Ectodermal cell (in vitro differentiated cells): ENCODE measurements around the gene ADARB2.

Source experiments
- H3K27ac ChIP-seq: 2 replicates; pipeline ENCODE4 v1.7.0; 2013; ENCODE audit warnings: mild to moderate bottlenecking, low read depth, low read length; ENCODE audit not compliant: insufficient read depth, poor library complexity, severe bottlenecking
- H3K27me3 ChIP-seq: 2 replicates; pipeline ENCODE4 v1.7.0; 2013; ENCODE audit warnings: mild to moderate bottlenecking, low read length; ENCODE audit not compliant: insufficient read depth, control insufficient read depth, poor library complexity, severe bottlenecking
- H3K36me3 ChIP-seq: one replicate; pipeline ENCODE4 v1.7.0; 2013; ENCODE audit warnings: low read length; ENCODE audit not compliant: control insufficient read depth, insufficient read depth
- H3K4me1 ChIP-seq: one replicate; pipeline ENCODE4 v1.7.0; 2013; ENCODE audit warnings: low read length; ENCODE audit not compliant: control insufficient read depth, insufficient read depth
- H3K4me3 ChIP-seq: 2 replicates; pipeline ENCODE4 v1.7.0; 2013; ENCODE audit warnings: low read depth, low read length, control low read depth; ENCODE audit not compliant: insufficient read depth
- H3K9me3 ChIP-seq: 2 replicates; pipeline ENCODE4 v1.7.0; 2013; ENCODE audit warnings: mild to moderate bottlenecking, low read length, moderate library complexity; ENCODE audit not compliant: control insufficient read depth
- WGBS, 2 experiments: methylation state at CpG; one replicate each; pipeline ENCODE4 v1.1.7; 2013; ENCODE audit warnings: missing lambda C conversion rate in 2 of 2; 5-methylcytosine and 5-hydroxymethylcytosine counted together

ADARB2 gene

GRCh38 chr10:1404323-1405260 is 332.7 kb downstream of the ADARB2 start:
- H3K9me3 ChIP-seq = no peaks in the 10 kb centered on the region
- no peak overlapping the region for H3K27ac ChIP-seq
- H3K4me1 ChIP-seq = peaks cover 12% of the 10 kb centered on the region
- H3K27me3 ChIP-seq = no peaks in the 10 kb centered on the region
- no peaks in the 10 kb centered on the region for H3K36me3 ChIP-seq
- no peak overlapping the region for H3K4me3 ChIP-seq
- 90 to 91% methylated on average over 29 of the region's 29 CpGs for whole genome bisulfite sequencing, 2 experiments

- Histone ChIP-seq H3K27me3 (no peaks in the 10 kb centered on the region), H3K4me3 (no peak overlapping the region), H3K36me3 (no peaks in the 10 kb centered on the region), H3K9me3 (no peaks in the 10 kb centered on the region), H3K4me1 (peaks cover 17% of the 10 kb centered on the region), H3K27ac (no peak overlapping the region)
- 69 to 72% methylated on average over 18 of the region's 18 CpGs for WGBS, 2 experiments
These were observed 333.6 kb downstream of the ADARB2 start for GRCh38 chr10:1403508-1404322.

GRCh38 chr10:1402816-1403507 is 334.4 kb downstream of the ADARB2 start:
- H3K36me3 ChIP-seq = no peaks in the 10 kb centered on the region
- H3K27ac ChIP-seq = no peak overlapping the region
- no peaks in the 10 kb centered on the region for H3K27me3 ChIP-seq
- H3K4me1 ChIP-seq = peaks cover 17% of the 10 kb centered on the region
- WGBS, 2 experiments = 96% methylated on average over 27 of the region's 27 CpGs
- H3K9me3 ChIP-seq = no peaks in the 10 kb centered on the region
- H3K4me3 ChIP-seq = no peak overlapping the region

- H3K27ac ChIP-seq = no peak overlapping the region
- H3K4me1 ChIP-seq = peaks cover 17% of the 10 kb centered on the region
- H3K9me3 ChIP-seq = no peaks in the 10 kb centered on the region
- H3K36me3 ChIP-seq = no peaks in the 10 kb centered on the region
- WGBS, 2 experiments = 96 to 97% methylated on average over 25 of the region's 25 CpGs
- no peak overlapping the region for H3K4me3 ChIP-seq
- H3K27me3 ChIP-seq = no peaks in the 10 kb centered on the region
These were observed 335.1 kb downstream of the ADARB2 start for GRCh38 chr10:1402016-1402770.

GRCh38 chr10:1401071-1401965 is 336.0 kb downstream of the ADARB2 start:
- H3K4me1 ChIP-seq = peaks cover 17% of the 10 kb centered on the region
- WGBS, 2 experiments = 87 to 91% methylated on average over 35 of the region's 35 CpGs
- no peaks in the 10 kb centered on the region for H3K27me3 ChIP-seq
- H3K9me3 ChIP-seq = no peaks in the 10 kb centered on the region
- H3K27ac ChIP-seq = no peak overlapping the region
- no peak overlapping the region for H3K4me3 ChIP-seq
- H3K36me3 ChIP-seq = no peaks in the 10 kb centered on the region

GRCh38 chr10:1400101-1401070 is 336.9 kb downstream of the ADARB2 start:
- 89% methylated on average over 30 of the region's 30 CpGs for WGBS, 2 experiments
- Histone ChIP-seq H3K4me1 (peaks cover 17% of the 10 kb centered on the region), H3K27ac (no peak overlapping the region), H3K27me3 (no peaks in the 10 kb centered on the region), H3K4me3 (no peak overlapping the region), H3K36me3 (no peaks in the 10 kb centered on the region), H3K9me3 (no peaks in the 10 kb centered on the region)

- H3K4me1 ChIP-seq = peaks cover 17% of the 10 kb centered on the region
- H3K27me3 ChIP-seq = no peaks in the 10 kb centered on the region
- no peak overlapping the region for H3K27ac ChIP-seq
- no peaks in the 10 kb centered on the region for H3K36me3 ChIP-seq
- no peaks in the 10 kb centered on the region for H3K9me3 ChIP-seq
- WGBS, 2 experiments = 76 to 82% methylated on average over 11 of the region's 11 CpGs
- no peak overlapping the region for H3K4me3 ChIP-seq
These were observed 337.8 kb downstream of the ADARB2 start for GRCh38 chr10:1399431-1400100.
